Right ventricle myocardium inferior (tissue), 1 donor: ENCODE data around the gene PRAMEF33. TPM values are rescaled to one million over a fixed set of nuclear protein-coding genes. Genes with fewer than 3 reads are reported as not detected.
"Not testable (repeated sequence)": the region's sequence is repeated elsewhere in the genome, so short reads cannot be mapped to it uniquely, and the experiment has no call there.

Experiments
- ATAC-seq: fragments of 200-7000 bp; cut with Tn5 transposase; one replicate; pipeline ENCODE4 v1.9.1; 2020; ENCODE audit warnings: mild to moderate bottlenecking, moderate library complexity
- DNase-seq: peaks from one replicate; pipeline ENCODE4 v3.0.0; 2021; ENCODE audit errors: missing footprints
- intact Hi-C: fragments of 100-400 bp; cut with DNase I; formaldehyde crosslinking; loops from one replicate; pipeline ENCODE4 v1.11.0; 2022
- long read RNA-seq: library from polyadenylated mRNA; unstranded; transcript quantifications from one replicate; pipeline ENCODE4 v2.0.0, GENCODE V29; 2021
- total RNA-seq: library from RNA; stranded (reverse); fragmentation: NEBNext Ultra II Directional; extraction: Animal tissue kit (Norgen Biotek cat#: 25700); gene quantifications from one replicate; pipeline ENCODE4 v1.2.1, GENCODE V29; 2021
- donor health status: DM: no; HTN: yes; CAD: no; lungs with severe emphysema.

The PRAMEF33 gene, protein sequence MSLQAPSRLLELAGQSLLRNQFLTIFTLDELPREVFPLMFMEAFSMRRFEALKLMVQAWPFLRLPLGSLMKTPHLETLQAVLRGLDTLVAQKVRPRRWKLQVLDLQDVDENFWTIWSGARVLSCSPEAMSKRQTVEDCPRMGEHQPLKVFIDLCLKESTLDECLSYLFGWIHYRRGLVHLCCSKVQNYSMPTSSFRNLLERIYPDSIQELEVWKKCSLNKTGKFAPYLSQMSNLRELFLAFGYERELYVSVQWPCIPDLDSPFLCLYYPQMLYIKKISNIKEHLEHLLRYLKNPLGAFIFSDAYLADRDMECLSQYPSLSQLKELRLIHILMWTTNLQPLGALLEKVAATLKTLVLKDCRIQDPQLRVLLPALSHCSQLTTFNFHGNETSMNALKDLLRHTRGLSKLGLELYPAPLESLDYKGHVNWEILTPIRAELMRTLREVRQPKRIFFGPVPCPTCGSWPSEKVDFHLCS
- not detected for total RNA-seq
- long read RNA-seq, result 0 reads

- intact Hi-C loops, DNase-seq, ATAC-seq: not testable (repeated sequence)
Measured at GRCh38 chr1:13303239-13303638, at the start of gene PRAMEF33. Gene PRAMEF33 (plus strand): TSS chr1:13303539. CDS start chr1:13305955, 2,416 bp downstream.

DNA sequence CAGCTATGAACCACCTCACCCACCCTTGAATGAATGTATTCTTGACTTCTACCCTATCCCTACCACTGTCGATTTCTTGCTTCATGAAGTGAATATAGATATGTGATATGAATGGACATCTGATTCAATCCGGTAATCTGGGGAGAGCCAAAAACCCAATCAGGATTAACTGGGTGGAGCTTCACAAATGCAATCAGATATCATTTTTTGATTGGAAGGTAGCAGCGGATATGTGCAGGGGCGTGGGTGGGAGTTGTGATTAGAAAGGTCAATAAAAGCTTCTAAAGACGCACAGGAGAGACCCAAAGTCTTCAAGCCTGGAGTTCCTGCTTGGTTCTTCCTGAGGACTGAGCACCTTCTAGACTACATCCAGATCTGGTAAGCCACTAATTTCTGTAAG lies 49.4 kb upstream of the PRAMEF33 start, which contains the start of gene PRAMEF5:
TSS of gene PRAMEF5 (plus strand) at position 301 of the 400 bp plus-strand sequence. CDS start 5,071 bp downstream, outside the sequence.
- DNase-seq, ATAC-seq, intact Hi-C loops: not testable (repeated sequence)

DNA sequence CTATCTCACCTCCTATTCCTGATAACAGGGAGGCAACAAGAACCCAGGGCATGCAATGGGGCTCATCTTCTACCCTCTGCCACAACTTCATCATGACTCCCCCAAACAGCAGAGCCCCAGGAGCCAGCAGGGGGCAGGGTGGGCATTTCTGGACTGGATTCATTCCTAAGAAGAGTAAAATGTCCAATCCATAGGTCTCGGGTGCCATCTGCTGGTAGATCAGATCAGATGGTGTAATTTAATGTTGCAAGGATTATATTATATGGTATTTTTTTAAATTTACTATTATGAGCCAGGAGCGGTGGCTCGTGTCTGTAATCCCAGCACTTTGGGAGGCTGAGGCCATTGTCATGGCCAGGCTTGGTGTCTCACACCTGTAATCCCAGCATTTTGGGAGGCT lies 38.2 kb upstream of the PRAMEF33 start:
- DNase-seq, ATAC-seq, intact Hi-C loops: not testable (repeated sequence)

DNA sequence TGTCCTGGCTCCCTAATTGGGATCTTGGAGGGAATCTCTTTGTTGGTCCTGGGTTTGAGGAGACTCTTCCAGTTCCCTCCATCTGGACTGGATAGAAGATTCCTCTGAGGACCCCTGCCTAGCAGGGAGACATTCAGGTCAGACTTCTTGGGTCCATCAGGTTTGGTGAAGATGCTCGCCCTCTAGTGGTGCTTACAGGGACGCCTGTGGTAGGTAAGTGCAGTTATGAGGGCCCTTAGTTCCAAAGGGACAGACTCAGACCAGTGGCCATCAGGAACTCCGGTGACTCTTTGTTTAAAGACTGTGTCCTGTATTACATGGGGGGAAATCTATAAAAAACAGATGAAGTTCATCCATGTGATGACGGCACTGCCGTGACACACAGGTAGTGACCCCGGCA lies 26.3 kb upstream of the PRAMEF33 start:
- DNase-seq, intact Hi-C loops, ATAC-seq: not testable (repeated sequence)

GRCh38 chr1:13279617-13280016 lies 23.7 kb upstream of the PRAMEF33 start:
- intact Hi-C loops, ATAC-seq, DNase-seq: not testable (repeated sequence)

- DNase-seq, intact Hi-C loops, ATAC-seq: not testable (repeated sequence)
Measured at GRCh38 chr1:13285037-13285436, 18.3 kb upstream of the PRAMEF33 start, which contains the start of gene PRAMEF8. Gene PRAMEF8 (minus strand): TSS chr1:13285137. CDS start chr1:13284091, 1,046 bp downstream.

DNA sequence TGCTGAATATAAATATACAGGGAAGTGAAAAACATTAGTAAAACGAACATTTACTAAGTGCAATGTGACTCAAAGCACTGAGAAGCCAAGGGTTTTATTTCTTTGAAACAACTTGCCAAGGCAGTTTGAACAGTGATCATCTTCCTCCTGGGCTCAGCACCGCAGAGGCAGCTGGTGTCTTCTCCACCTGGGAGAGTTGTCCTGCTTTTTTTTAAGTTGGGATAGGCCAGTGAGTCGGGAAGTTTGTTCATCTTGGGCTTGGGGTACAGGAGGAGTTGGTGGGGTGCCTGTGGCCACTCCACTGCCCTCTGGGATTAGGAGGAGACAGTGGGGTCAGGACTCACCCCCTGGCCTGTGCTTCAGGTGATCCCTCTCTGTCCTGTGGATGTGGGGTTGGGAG lies 14.3 kb upstream of the PRAMEF33 start:
- intact Hi-C loops, ATAC-seq, DNase-seq: not testable (repeated sequence)

GRCh38 chr1:13297216-13297931 lies 6.0 kb upstream of the PRAMEF33 start:
- ATAC-seq, intact Hi-C loops, DNase-seq: not testable (repeated sequence)

GRCh38 chr1:13298699-13299098 lies 4.6 kb upstream of the PRAMEF33 start:
- intact Hi-C loops, ATAC-seq, DNase-seq: not testable (repeated sequence)

- ATAC-seq, intact Hi-C loops, DNase-seq: not testable (repeated sequence)
Measured at GRCh38 chr1:13302197-13302596, 1.1 kb upstream of the PRAMEF33 start.

GRCh38 chr1:13315281-13315680 lies 11.9 kb downstream of the PRAMEF33 start, which contains the start of gene PRAMEF15:
Gene PRAMEF15 (plus strand): TSS chr1:13315581. CDS start chr1:13318408, 2,827 bp downstream.
- intact Hi-C loops, ATAC-seq, DNase-seq: not testable (repeated sequence)

- not testable (repeated sequence) for ATAC-seq
Measured at GRCh38 chr1:13342496-13342895, 39.2 kb downstream of the PRAMEF33 start.

GRCh38 chr1:13347034-13347433 lies 43.7 kb downstream of the PRAMEF33 start, which contains the start of gene PRAMEF14:
Gene PRAMEF14 (minus strand): TSS chr1:13347134. CDS start chr1:13345314, 1,820 bp downstream.
- ATAC-seq, DNase-seq, intact Hi-C loops: not testable (repeated sequence)

More at GRCh38 chr1:13342496-13342895, 39.2 kb downstream of the PRAMEF33 start:
- intact Hi-C loops, DNase-seq: not testable (repeated sequence)

DNA sequence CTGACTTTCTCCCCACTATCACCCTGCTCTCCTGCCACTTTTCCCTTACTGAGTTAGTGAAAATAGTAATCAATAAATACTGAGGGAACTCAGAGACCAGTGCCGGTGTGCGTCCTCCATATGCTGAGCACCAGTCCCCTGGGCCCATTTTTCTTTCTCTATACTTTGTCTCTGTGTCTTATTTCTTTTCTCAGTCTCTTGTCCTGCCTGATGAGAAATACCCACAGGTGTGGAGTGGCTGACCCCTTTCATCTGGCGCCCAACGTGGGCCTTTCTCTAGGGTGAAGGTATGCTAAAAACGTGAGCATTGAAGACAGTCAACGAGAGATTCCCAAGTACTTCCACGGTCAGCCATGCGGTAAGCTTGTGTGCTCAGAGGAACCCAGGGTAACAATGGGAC lies 50.1 kb downstream of the PRAMEF33 start:
- DNase-seq, intact Hi-C loops, ATAC-seq: not testable (repeated sequence)

DNA sequence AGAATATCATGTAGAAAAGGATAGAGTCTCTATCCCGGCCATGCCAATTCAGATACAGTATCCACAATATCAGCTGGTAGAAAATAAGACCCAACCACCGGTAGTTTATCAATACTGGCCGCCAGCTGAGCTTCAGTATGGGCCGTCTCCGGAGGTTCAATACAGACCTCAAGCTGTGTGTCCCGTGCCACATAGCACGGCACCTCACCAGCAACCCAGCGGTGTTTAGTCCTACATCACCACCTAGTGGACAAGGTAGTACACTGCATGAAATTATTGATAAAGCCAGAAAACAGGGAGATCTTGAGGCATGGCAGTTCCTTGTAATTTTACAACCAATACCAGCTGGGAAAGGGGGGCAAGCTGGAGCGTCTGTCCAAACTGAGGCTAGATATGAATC lies 51.1 kb downstream of the PRAMEF33 start:
- ATAC-seq, DNase-seq, intact Hi-C loops: not testable (repeated sequence)

DNA sequence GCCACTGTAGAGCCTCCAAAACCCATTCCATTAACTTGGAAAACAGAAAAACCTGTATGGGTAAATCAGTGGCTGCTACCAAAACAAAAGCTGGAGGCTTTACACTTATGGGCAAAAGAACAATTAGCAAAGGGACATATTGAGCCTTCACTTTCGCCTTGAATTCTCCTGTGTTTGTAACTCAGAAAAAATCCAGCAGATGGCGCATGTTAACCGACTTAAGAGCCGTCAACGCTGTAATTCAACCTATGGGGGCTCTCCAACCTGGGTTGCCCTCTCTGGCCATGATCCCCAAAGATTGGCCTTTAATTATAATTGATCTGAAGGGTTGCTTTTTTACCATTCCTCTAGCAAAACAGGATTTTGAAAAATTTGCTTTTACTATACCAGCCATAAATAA lies 53.4 kb downstream of the PRAMEF33 start:
- DNase-seq, intact Hi-C loops, ATAC-seq: not testable (repeated sequence)
